ENCODE data around the gene PLXNA4.

GRCh38 chr7:132607656-132608055 is 31.4 kb upstream of the PLXNA4 start:
- no peak for TF ChIP-seq EZH2 (IDR thresholded peaks at IDR 0.05; ENCODE audit: borderline replicate concordance, low read depth, low read length, poor library complexity, severe bottlenecking)
- TF ChIP-seq CTCF (conservative IDR thresholded peaks at IDR 0.05; ENCODE audit: low read depth, low read length), result no peak

Measured in A673 (cell line).